GM19438 (cell line): ENCODE measurements around the gene METTL26.

Source experiments
- ATAC-seq: cut with Tn5 transposase; IDR thresholded peaks from one replicate; pipeline ENCODE4 v1.9.1; 2021; ENCODE audit warnings: low read depth; ENCODE audit not compliant: unreplicated experiment

Gene METTL26

DNA sequence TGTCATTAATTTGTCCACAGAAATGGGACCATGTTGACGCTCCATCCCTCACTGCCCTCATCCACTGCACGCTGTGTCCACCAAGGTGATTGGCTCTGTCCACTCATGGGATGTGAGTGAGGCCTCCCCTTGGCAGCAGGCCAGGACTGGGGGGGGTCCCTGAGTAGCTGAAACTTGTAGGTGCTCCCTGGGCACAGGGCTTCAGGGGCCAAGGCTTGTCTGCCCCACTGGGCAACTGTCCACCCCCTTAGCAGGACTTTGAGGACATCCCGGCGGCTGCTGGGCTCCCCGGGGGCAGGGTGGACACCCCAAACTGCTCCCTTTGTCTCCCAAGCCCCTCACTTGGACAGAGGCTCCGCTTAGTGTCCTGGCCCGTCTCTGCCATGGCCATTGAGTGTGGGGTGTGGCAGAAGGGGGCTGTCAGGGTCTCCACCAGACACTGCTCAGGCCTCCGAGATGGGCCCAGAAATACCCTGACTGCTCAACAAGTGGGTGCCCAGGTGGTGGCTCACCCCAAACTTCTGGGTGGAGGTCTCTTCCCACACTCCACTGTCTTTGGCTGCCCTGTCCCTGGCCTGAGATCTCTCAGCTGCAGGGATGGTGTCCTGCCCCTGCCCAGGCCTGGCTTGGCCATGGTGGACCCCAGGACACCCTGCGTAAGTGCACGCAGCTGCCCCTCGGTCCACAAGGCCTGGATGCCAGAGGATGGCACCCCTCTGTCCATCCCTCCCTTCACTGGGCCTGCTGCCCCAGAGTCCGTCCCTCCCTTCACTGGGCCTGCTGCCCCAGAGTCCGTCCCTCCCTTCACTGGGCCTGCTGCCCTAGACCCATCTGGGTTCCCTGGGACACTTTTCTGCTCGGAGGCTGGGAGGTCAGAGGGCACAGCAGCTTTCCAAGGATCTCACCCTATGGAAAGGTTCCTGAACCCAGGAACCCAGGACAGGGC lies 49.2 kb downstream of the METTL26 start:
- no peak for ATAC-seq

DNA sequence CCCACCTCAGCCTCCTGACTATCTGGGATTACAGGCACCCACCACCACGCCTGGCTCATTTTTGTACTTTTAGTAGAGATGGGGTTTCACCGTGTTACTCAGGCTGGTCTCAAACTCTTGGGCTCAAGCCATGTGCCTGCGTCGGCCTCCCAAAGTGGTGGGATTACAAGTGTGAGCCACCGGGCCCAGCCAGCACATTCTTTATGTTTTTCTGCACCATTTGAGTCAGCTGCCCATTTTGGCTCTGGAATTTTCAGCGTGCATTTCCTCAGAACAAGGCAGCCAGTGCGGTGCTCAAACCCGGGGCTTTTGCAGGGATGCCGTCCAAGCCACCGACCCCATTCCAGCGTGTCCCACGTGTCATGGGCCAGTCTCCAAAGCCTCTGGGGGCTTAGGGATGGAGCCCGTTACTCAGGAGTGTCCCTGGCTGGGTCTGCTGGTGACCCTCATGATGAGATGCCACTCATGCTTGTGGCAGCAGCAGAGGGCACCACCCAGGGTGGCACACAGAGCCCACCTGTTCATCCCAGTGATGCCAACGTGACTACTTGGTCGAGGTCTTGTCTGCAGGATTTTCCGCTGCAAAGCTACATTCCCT lies 50.0 kb downstream of the METTL26 start:
- no peak for ATAC-seq

DNA sequence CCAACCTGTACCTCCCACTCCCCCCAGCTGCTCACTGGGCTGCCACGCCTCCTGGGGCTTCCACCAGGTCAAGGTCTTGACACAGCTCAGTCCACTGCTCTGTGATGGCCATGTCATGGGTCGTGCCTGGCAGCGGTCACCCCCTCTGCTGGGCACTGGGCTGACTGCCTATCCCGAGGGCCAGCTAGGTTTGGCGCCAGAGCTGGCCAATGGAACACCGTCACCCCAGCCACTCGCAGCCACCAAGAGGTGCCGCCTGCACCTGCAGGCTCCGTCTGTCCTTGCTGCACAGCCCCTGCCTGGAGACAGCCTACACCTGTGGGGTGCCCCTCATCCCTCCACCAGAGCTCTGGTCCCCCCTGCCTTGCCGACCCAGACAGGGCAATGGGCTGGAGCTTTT lies 50.8 kb downstream of the METTL26 start:
- ATAC-seq, result no peak
